Endothelial cell of umbilical vein (primary cell): Measurements from ENCODE around the gene EP400. TPM values are rescaled to one million over a fixed set of nuclear protein-coding genes. Genes with fewer than 3 reads are reported as not detected.

ENCODE experiments used
- BruUV-seq: library from RNA; stranded (reverse); fragments of 400-500 nt; replicated peaks from 2 replicates; lab custom pipeline; 2021; lab: Mats Ljungman, UMichigan
- CTCF ChIA-PET: fragments of 300-600, 350-600 bp; sonication (Branson Sonifier 250); formaldehyde crosslinking; loops from one replicate; lab custom pipeline; 2021; ENCODE audit warnings: antibody characterized with exemption, inconsistent platforms; lab: Charles Lee
- POLR2A ChIA-PET: fragments of 300-600, 350-600 bp; sonication (Branson Sonifier 250); formaldehyde crosslinking; loops from one replicate; lab custom pipeline; 2021; ENCODE audit warnings: antibody characterized with exemption, inconsistent platforms; lab: Charles Lee
- DNase-seq: peaks from one replicate; pipeline ENCODE4 v3.0.0-alpha.2; 2011; ENCODE audit warnings: low read depth, low spot score
- FAIRE-seq: peaks from 2 replicates; lab custom pipeline; 2011; peaks lifted over from hg19 to GRCh38; lab: Jason Lieb, UNC
- H2AFZ ChIP-seq: 2 replicates; pipeline ENCODE4 v1.6.0; 2012; ENCODE audit warnings: low read depth, low read length, control low read depth, inconsistent platforms
- H3K27ac ChIP-seq: 2 replicates; pipeline ENCODE4 v1.5.1; 2011; ENCODE audit warnings: low read depth, mild to moderate bottlenecking, control low read depth, low read length, moderate library complexity; ENCODE audit not compliant: insufficient read depth
- H3K27me3 ChIP-seq, 2 experiments: 2 replicates each; pipeline versions ENCODE4 v1.6.0 to v1.6.1; 2011; ENCODE audit warnings: low read length in 2 of 2, mixed read lengths in 1 of 2; ENCODE audit not compliant: control insufficient read depth in 2 of 2, insufficient read depth in 2 of 2
- H3K36me3 ChIP-seq, 2 experiments: 2 replicates in 1 of 2; 3 replicates in 1 of 2; pipeline ENCODE4 v1.5.1; 2011; ENCODE audit warnings: low read length in 2 of 2, mild to moderate bottlenecking in 1 of 2, moderate library complexity in 1 of 2; ENCODE audit not compliant: control insufficient read depth in 2 of 2, insufficient read depth in 2 of 2; ENCODE audit errors: extremely low read depth in 1 of 2
- H3K4me1 ChIP-seq: 3 replicates; pipeline ENCODE4 v1.5.1; 2011; ENCODE audit warnings: mild to moderate bottlenecking, low read length; ENCODE audit not compliant: control insufficient read depth, insufficient read depth; ENCODE audit errors: extremely low read depth
- H3K4me2 ChIP-seq: 2 replicates; pipeline ENCODE4 v1.6.1; 2011; ENCODE audit warnings: low read length, control low read depth, mixed read lengths; ENCODE audit not compliant: insufficient read depth
- H3K4me3 ChIP-seq, 3 experiments: fragments of 200-600 bp in 1 of 3; sonication (generic), shearing (Covaris generic) in 1 of 3; replicated peaks in 1 of 3; 2 replicates each; pipeline ENCODE4 v1.5.1; 2011 to 2016; ENCODE audit warnings: control low read depth in 3 of 3, low read length in 3 of 3, mild to moderate bottlenecking in 2 of 3, inconsistent platforms in 1 of 3, low read depth in 1 of 3, moderate library complexity in 1 of 3; ENCODE audit not compliant: insufficient read depth in 1 of 3
- H3K79me2 ChIP-seq: 2 replicates; pipeline ENCODE4 v1.6.0; 2012; ENCODE audit warnings: low read length, inconsistent platforms; ENCODE audit not compliant: control insufficient read depth, insufficient read depth
- H3K9ac ChIP-seq: replicated peaks from 2 replicates; pipeline ENCODE3; 2011; ENCODE audit warnings: low read length, control low read depth; ENCODE audit not compliant: insufficient read depth; ENCODE audit errors: extremely low read depth
- H3K9me1 ChIP-seq: replicated peaks from 3 replicates; pipeline ENCODE4 v1.6.0; 2011; ENCODE audit warnings: mild to moderate bottlenecking, low read length; ENCODE audit not compliant: control insufficient read depth, insufficient read depth; ENCODE audit errors: extremely low read depth
- H3K9me3 ChIP-seq: replicated peaks from 2 replicates; pipeline ENCODE4 v1.5.1; 2012; ENCODE audit warnings: low read length, inconsistent platforms; ENCODE audit not compliant: control insufficient read depth, insufficient read depth
- H4K20me1 ChIP-seq: replicated peaks from 2 replicates; pipeline ENCODE3; 2011; ENCODE audit warnings: mild to moderate bottlenecking, low read length; ENCODE audit not compliant: control insufficient read depth, insufficient read depth; ENCODE audit errors: extremely low read depth
- EZH2 ChIP-seq: IDR thresholded peaks from 2 replicates; pipeline ENCODE4 v1.6.1; 2012; ENCODE audit warnings: borderline replicate concordance, low read depth, mild to moderate bottlenecking, moderate library complexity, low read length, inconsistent platforms; ENCODE audit not compliant: severe bottlenecking
- FOS ChIP-seq: IDR thresholded peaks from 2 replicates; pipeline ENCODE4 v1.6.1; 2011; ENCODE audit warnings: mild to moderate bottlenecking, low read length, moderate library complexity, borderline replicate concordance; ENCODE audit not compliant: insufficient read depth
- GATA2 ChIP-seq: IDR thresholded peaks from 2 replicates; pipeline ENCODE4 v1.7.0; 2011; ENCODE audit warnings: low read depth, mild to moderate bottlenecking, moderate library complexity, mixed read lengths, low read length; ENCODE audit not compliant: insufficient read length, insufficient read depth
- JUN ChIP-seq: IDR thresholded peaks from 2 replicates; pipeline ENCODE4 v1.6.1; 2011; ENCODE audit warnings: borderline replicate concordance, low read depth; ENCODE audit not compliant: insufficient read length, insufficient read depth
- MYC ChIP-seq: IDR thresholded peaks from one replicate; pipeline ENCODE4 v1.6.1; 2011; ENCODE audit warnings: mild to moderate bottlenecking, low read depth, low read length
- POLR2A ChIP-seq: IDR thresholded peaks from 2 replicates; pipeline ENCODE4 v1.6.1; 2012; ENCODE audit warnings: low read depth, mild to moderate bottlenecking, control low read depth, low read length
- POLR2AphosphoS5 ChIP-seq: IDR thresholded peaks from 2 replicates; pipeline ENCODE4 v1.6.1; 2012; ENCODE audit warnings: low read depth, mild to moderate bottlenecking, control low read depth, low read length, moderate library complexity; ENCODE audit not compliant: insufficient read depth
- dilution Hi-C: fragments of 300-500 bp; cut with MboI; formaldehyde crosslinking; loops from one replicate; pipeline ENCODE4 v1.15.0; 2019; ENCODE audit warnings: low sequenced_read_pairs; ENCODE audit not compliant: extremely low pct_ligation_motif_present
- intact Hi-C: fragments of 100-400 bp; cut with micrococcal nuclease; formaldehyde crosslinking; loops from one replicate; pipeline ENCODE4 v1.10.0; 2022
- polyA plus RNA-seq, 4 experiments: library from polyadenylated mRNA; depleted of rRNA in 3 of 4; stranded (reverse) in 3 of 4; unstranded in 1 of 4; fragments of >200 nt; gene quantifications; 2 replicates each; pipeline versions ENCODE4 v1.2.1 to v1.2.3, GENCODE V29; 2011 to 2012; ENCODE audit warnings: missing spikeins in 1 of 4
- total RNA-seq: library from RNA; stranded (reverse); gene quantifications from 2 replicates; pipeline ENCODE4 v1.2.3, GENCODE V29; 2021
- TF ChIP-seq, protein P1 (sequence below): IDR thresholded peaks from 2 replicates; pipeline ENCODE4 v1.6.1; 2011; ENCODE audit not compliant: insufficient read depth, insufficient read length
- TF ChIP-seq, protein P2 (sequence below), 2 donors: IDR thresholded peaks; 1 replicate in 1 of 2; 2 replicates in 1 of 2; pipeline ENCODE4 v1.5.1; 2011; ENCODE audit warnings: low read length in 2 of 2, mild to moderate bottlenecking in 2 of 2, moderate library complexity in 2 of 2, control low read depth in 1 of 2, inconsistent platforms in 1 of 2, low read depth in 1 of 2; ENCODE audit not compliant: insufficient read depth in 1 of 2; ENCODE audit errors: extremely low read depth in 1 of 2

Gene EP400
- total and polyA plus RNA-seq, 2 donors (not counting 3 experiments of a cell fraction or from before 2014, with no cell fraction given) = 9.0 to 57.7 TPM

DNA sequence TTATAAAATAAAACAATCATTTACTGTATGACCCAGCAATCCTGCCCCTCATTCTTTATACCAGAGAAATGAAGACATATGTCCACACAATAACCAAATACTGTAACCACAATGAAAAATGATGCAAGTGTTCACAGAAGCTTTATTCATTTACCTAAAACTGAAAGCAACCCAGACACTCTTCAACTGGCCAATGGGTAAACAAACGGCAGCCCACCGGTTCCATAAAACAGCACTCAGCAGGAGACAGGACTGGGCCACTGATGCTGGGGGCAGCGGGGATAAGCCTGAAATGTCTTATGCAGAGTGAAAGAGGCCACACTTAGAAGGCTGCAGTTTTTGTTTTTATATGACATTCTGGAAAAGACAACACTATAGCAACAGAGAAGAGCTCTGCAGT lies 179.3 kb downstream of the EP400 start:
- Histone ChIP-seq H3K9me1 (no peaks in the 10 kb centered on the region), H3K4me2 (no peak overlapping the region), H3K9me3 (no peaks in the 10 kb centered on the region), H3K27me3 (no peaks in the 10 kb centered on the region), H3K27ac (no peak overlapping the region), H2AFZ (no peak overlapping the region), H4K20me1 (no peaks in the 10 kb centered on the region), H3K4me3 (no peak overlapping the region), H3K9ac (no peak overlapping the region), H3K36me3 (peaks cover 3 to 22% of the 10 kb centered on the region in 2 experiments), H3K4me1 (no peaks in the 10 kb centered on the region), H3K79me2 (no peaks in the 10 kb centered on the region)
- no TSS peak for BruUV-seq
- no peak for DNase-seq
- CTCF ChIA-PET = interaction anchor here (1.1 kb wide), 1 partner anchor 25 kb away, joined by 3 read pairs; no protein-coding TSS in a partner anchor
- dilution Hi-C loops (no loop called here), intact Hi-C loops (no loop called here)
- POLR2A ChIA-PET = no interaction called here
- no peak for FAIRE-seq
- TF ChIP-seq POLR2AphosphoS5 (no peak), EZH2 (no peak), FOS (no peak), GATA2 (no peak), JUN (no peak), MYC (no peak), POLR2A (no peak)
- TF ChIP-seq, protein P1, sequence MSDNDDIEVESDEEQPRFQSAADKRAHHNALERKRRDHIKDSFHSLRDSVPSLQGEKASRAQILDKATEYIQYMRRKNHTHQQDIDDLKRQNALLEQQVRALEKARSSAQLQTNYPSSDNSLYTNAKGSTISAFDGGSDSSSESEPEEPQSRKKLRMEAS = no peak
- TF ChIP-seq, protein P2, sequence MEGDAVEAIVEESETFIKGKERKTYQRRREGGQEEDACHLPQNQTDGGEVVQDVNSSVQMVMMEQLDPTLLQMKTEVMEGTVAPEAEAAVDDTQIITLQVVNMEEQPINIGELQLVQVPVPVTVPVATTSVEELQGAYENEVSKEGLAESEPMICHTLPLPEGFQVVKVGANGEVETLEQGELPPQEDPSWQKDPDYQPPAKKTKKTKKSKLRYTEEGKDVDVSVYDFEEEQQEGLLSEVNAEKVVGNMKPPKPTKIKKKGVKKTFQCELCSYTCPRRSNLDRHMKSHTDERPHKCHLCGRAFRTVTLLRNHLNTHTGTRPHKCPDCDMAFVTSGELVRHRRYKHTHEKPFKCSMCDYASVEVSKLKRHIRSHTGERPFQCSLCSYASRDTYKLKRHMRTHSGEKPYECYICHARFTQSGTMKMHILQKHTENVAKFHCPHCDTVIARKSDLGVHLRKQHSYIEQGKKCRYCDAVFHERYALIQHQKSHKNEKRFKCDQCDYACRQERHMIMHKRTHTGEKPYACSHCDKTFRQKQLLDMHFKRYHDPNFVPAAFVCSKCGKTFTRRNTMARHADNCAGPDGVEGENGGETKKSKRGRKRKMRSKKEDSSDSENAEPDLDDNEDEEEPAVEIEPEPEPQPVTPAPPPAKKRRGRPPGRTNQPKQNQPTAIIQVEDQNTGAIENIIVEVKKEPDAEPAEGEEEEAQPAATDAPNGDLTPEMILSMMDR (IDR thresholded peaks at IDR 0.05; ENCODE audit: extremely low read depth in 1 of 2, insufficient read depth in 1 of 2, low read depth in 1 of 2, low read length in 2 of 2) = no peak
